Measurements from ENCODE around the gene TEX28.
"Not testable (repeated sequence)": the region's sequence is repeated elsewhere in the genome, so short reads cannot be mapped to it uniquely, and the experiment has no call there.

Gene TEX28

GRCh38 chrX:154239982-154240503 lies 54.9 kb downstream of the TEX28 start:
- FAIRE-seq, result not testable (repeated sequence)

DNA sequence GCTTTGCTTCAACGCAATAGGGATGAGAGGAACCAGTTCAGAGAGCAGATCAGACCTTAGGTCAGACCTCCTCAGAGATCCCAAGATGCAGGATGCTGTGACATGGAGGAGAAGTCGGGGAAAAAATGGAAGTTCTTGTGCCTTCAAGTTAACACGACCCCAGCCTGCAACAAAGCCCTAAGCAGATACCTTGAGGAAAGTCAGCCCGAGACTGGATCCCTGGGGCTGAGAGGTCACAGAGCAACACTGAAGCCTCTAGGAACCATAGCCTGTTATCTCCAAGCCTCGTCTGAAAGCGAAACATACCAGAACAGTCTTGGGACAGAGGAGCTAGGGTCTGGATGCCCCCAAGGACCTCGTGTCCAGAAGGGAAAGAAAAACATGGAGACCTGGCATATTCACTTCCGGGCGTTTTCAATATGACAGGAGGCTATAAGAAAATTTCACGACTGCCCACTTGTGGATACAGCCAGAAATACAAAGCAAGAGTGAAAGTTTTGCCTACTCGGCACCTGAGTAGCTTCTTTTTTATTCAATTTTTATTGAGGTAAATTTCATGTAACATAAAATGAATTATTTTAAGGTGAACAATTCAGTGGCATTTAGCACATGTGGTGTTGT lies 55.9 kb downstream of the TEX28 start:
- not testable (repeated sequence) for FAIRE-seq

- FAIRE-seq, result not testable (repeated sequence)
Measured at GRCh38 chrX:154233620-154234019, 61.3 kb downstream of the TEX28 start.

DNA sequence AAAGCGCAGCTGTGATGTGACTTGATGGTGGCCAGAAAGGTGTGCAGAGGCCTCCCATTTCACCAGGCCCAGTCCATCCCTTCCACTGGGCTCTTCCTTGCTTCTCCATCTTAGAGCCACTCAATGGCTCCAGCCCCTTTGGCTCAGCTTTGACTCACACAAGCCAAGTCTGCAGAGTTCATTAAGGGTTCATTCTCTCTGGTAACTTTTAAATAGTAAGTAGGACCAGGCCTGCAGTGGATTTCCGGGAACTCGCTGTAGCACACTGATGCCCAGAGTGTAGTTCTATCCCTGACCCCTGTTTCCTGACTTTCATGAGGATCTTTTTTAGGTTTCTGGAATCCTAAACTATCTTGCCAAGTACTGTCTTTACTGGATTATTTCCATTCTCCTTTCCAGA lies 63.5 kb downstream of the TEX28 start:
- FAIRE-seq, result not testable (repeated sequence)

DNA sequence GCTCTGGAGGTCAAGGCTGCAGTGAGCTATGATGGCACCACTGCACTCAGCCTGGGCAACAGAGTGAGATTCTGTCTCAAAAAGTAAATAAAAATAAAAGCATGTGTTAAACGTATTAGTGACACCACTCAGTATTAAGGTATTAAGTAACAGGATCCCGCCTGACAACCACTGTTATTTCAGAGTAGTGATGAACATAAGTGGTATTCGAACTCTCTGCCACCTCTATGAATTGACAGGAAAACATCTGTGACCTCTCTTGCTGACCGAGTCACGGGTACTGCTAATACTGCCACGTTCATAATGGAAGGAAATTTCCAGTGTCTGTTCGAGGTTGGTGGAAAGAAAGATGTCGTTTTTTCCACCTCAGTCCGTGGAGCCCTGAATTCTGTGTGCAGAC lies 68.2 kb downstream of the TEX28 start:
- not testable (repeated sequence) for FAIRE-seq

DNA sequence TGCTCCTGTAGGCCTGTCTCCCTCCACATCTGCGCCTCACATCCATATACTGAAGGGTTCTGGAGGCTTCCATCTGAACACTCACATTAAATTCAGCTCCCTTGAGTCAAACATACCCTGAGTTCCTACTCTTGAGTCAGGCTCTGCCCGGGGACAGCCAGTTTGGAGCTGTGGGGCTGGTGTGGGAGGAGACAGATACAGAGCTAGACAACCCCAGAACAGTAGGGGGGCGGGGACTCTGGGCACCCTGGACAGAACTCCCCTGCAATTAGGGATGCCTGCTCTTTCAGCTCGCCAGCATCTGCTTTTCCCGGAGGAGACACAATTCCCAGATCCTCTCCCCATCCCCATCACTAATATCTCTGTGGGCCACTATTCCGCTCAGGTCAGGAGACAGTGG lies 69.6 kb downstream of the TEX28 start:
- not testable (repeated sequence) for FAIRE-seq
